ENCODE measurements around the gene RPS4Y1. TPM values are rescaled to one million over a fixed set of nuclear protein-coding genes. Genes with fewer than 3 reads are reported as not detected.

RPS4Y1 gene
- polyA plus RNA-seq, 1 donor (not counting 4 experiments of a cell fraction or from before 2014, with no cell fraction given) = not detected

- no peaks in the 10 kb centered on the region for H3K27me3 ChIP-seq (ENCODE audit: control insufficient read depth, extremely low read depth, insufficient read depth, low read length)
- H3K4me2 ChIP-seq (ENCODE audit: control insufficient read depth, extremely low read depth, insufficient read depth, low read depth, low read length) = no peak overlapping the region
- H3K36me3 ChIP-seq (ENCODE audit: control insufficient read depth in 2 of 2, extremely low read depth in 1 of 2, insufficient read depth in 2 of 2, low read length in 2 of 2) = no peaks in the 10 kb centered on the region
- H3K9me3 ChIP-seq (ENCODE audit: control insufficient read depth, low read depth, low read length) = no peaks in the 10 kb centered on the region
- TF ChIP-seq EZH2 (IDR thresholded peaks at IDR 0.05; ENCODE audit: low read length) (no peak), CTCF (optimal IDR thresholded peaks at IDR 0.05 in 1 of 3, IDR thresholded peaks at IDR 0.05 in 1 of 3, conservative IDR thresholded peaks at IDR 0.05 in 1 of 3; ENCODE audit: extremely low read depth in 1 of 3, insufficient read depth in 2 of 3, low read length in 3 of 3) (no peak)
- no peak overlapping the region for H3K9ac ChIP-seq (ENCODE audit: control insufficient read depth, extremely low read depth, insufficient read depth, low read length)
- FAIRE-seq = no peak
- H3K4me3 ChIP-seq (ENCODE audit: control insufficient read depth in 2 of 3, extremely low read depth in 1 of 3, insufficient read depth in 2 of 3, low read depth in 1 of 3, low read length in 3 of 3) = no peak overlapping the region
- DNase-seq (ENCODE audit: low read depth, low spot score) = no peak
- H3K79me2 ChIP-seq (ENCODE audit: control insufficient read depth, insufficient read depth, low read length) = no peaks in the 10 kb centered on the region
- H3K9me1 ChIP-seq (ENCODE audit: control insufficient read depth, extremely low read depth, insufficient read depth, low read length) = no peaks in the 10 kb centered on the region
- no peak overlapping the region for H3K27ac ChIP-seq (ENCODE audit: control insufficient read depth, insufficient read depth, low read length)
- no peaks in the 10 kb centered on the region for H4K20me1 ChIP-seq (ENCODE audit: control insufficient read depth, extremely low read depth, insufficient read depth, low read length)
- dilution Hi-C loops (cut with MboI; ENCODE audit: extremely low pct_ligation_motif_present, low sequenced_read_pairs) = no loop called here
- H3K4me1 ChIP-seq (ENCODE audit: control insufficient read depth, extremely low read depth, insufficient read depth, low read length) = no peaks in the 10 kb centered on the region
- no peak overlapping the region for H2AFZ ChIP-seq (ENCODE audit: control insufficient read depth, low read length)
These were observed 44.5 kb downstream of the RPS4Y1 start for GRCh38 chrY:2885880-2886279.

GRCh38 chrY:2887386-2887785 is 46.0 kb downstream of the RPS4Y1 start:
- Histone ChIP-seq H3K9ac (ENCODE audit: control insufficient read depth, extremely low read depth, insufficient read depth, low read length) (no peak overlapping the region), H2AFZ (ENCODE audit: control insufficient read depth, low read length) (no peak overlapping the region), H3K9me3 (ENCODE audit: control insufficient read depth, low read depth, low read length) (no peaks in the 10 kb centered on the region), H3K36me3 (ENCODE audit: control insufficient read depth in 2 of 2, extremely low read depth in 1 of 2, insufficient read depth in 2 of 2, low read length in 2 of 2) (no peaks in the 10 kb centered on the region), H3K4me2 (ENCODE audit: control insufficient read depth, extremely low read depth, insufficient read depth, low read depth, low read length) (no peak overlapping the region), H4K20me1 (ENCODE audit: control insufficient read depth, extremely low read depth, insufficient read depth, low read length) (no peaks in the 10 kb centered on the region), H3K27ac (ENCODE audit: control insufficient read depth, insufficient read depth, low read length) (no peak overlapping the region), H3K79me2 (ENCODE audit: control insufficient read depth, insufficient read depth, low read length) (no peaks in the 10 kb centered on the region), H3K4me3 (ENCODE audit: control insufficient read depth in 2 of 3, extremely low read depth in 1 of 3, insufficient read depth in 2 of 3, low read depth in 1 of 3, low read length in 3 of 3) (no peak overlapping the region), H3K27me3 (ENCODE audit: control insufficient read depth, extremely low read depth, insufficient read depth, low read length) (no peaks in the 10 kb centered on the region), H3K4me1 (ENCODE audit: control insufficient read depth, extremely low read depth, insufficient read depth, low read length) (no peaks in the 10 kb centered on the region), H3K9me1 (ENCODE audit: control insufficient read depth, extremely low read depth, insufficient read depth, low read length) (no peaks in the 10 kb centered on the region)
- FAIRE-seq (no peak), DNase-seq (ENCODE audit: low read depth, low spot score) (no peak)
- dilution Hi-C loops (cut with MboI; ENCODE audit: extremely low pct_ligation_motif_present, low sequenced_read_pairs) = no loop called here
- TF ChIP-seq EZH2 (IDR thresholded peaks at IDR 0.05; ENCODE audit: low read length) = no peak
- TF ChIP-seq CTCF (optimal IDR thresholded peaks at IDR 0.05 in 1 of 3, IDR thresholded peaks at IDR 0.05 in 1 of 3, conservative IDR thresholded peaks at IDR 0.05 in 1 of 3; ENCODE audit: extremely low read depth in 1 of 3, insufficient read depth in 2 of 3, low read length in 3 of 3) = no peak
